IMR-90 (cell line): ENCODE data around the gene TRIO.

Source experiments
- POLR2A ChIP-seq: IDR thresholded peaks from 2 replicates; pipeline ENCODE4 v1.6.1; 2012; ENCODE audit warnings: mild to moderate bottlenecking, low read depth, low read length
- RCOR1 ChIP-seq: IDR thresholded peaks from 2 replicates; pipeline ENCODE4 v1.6.1; 2012; ENCODE audit warnings: mild to moderate bottlenecking, low read length, improper control_type of control experiment; ENCODE audit not compliant: insufficient replicate concordance
- RFX5 ChIP-seq: IDR thresholded peaks from 2 replicates; pipeline ENCODE4 v1.8.0; 2012; ENCODE audit warnings: low read depth, mild to moderate bottlenecking, low read length, moderate library complexity
- SMC3 ChIP-seq: fragments of 150-350 bp; IDR thresholded peaks from 2 replicates; pipeline ENCODE4 v1.6.1; 2016; ENCODE audit warnings: low read depth, mild to moderate bottlenecking, antibody characterized with exemption, low read length, moderate library complexity
- TF ChIP-seq, protein P1 (sequence below): conservative IDR thresholded peaks from 2 replicates; pipeline ENCODE4 v1.5.1; 2012; ENCODE audit warnings: mild to moderate bottlenecking, low read depth, low read length, improper control_type of control experiment

DNA sequence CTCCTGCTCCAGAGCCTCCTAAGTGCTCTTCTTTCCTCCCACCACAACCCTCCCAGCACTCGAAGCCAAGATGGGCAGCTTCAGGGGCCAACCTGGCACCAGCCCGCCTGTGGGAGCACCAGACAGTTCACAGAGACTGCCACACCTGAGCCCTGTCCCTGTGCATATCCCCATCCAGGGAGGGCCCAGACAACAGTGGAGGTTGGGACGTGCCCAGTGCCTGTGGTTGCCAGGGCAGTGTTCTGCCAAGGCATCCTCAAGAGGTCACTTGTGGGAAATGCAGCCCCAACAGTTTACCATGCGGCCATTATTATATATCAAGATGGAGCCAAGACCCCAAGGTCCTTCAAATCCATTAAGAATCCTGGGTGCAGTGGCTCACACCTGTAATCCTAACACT lies 23.0 kb upstream of the TRIO start:
- TF ChIP-seq POLR2A (no peak), RCOR1 (no peak), SMC3 (no peak), RFX5 (no peak)
- TF ChIP-seq, protein P1, sequence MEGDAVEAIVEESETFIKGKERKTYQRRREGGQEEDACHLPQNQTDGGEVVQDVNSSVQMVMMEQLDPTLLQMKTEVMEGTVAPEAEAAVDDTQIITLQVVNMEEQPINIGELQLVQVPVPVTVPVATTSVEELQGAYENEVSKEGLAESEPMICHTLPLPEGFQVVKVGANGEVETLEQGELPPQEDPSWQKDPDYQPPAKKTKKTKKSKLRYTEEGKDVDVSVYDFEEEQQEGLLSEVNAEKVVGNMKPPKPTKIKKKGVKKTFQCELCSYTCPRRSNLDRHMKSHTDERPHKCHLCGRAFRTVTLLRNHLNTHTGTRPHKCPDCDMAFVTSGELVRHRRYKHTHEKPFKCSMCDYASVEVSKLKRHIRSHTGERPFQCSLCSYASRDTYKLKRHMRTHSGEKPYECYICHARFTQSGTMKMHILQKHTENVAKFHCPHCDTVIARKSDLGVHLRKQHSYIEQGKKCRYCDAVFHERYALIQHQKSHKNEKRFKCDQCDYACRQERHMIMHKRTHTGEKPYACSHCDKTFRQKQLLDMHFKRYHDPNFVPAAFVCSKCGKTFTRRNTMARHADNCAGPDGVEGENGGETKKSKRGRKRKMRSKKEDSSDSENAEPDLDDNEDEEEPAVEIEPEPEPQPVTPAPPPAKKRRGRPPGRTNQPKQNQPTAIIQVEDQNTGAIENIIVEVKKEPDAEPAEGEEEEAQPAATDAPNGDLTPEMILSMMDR: no peak
